Astrocyte (in vitro differentiated cells and primary cell): Measurements from ENCODE around the gene CLCF1. TPM values are rescaled to one million over a fixed set of nuclear protein-coding genes. Genes with fewer than 3 reads are reported as not detected.

Source experiments
- DNase-seq: peaks from one replicate; pipeline ENCODE4 v3.0.0-alpha.2; 2010; ENCODE audit warnings: low read depth
- FAIRE-seq: peaks from 2 replicates; lab custom pipeline; 2011; peaks lifted over from hg19 to GRCh38; lab: Jason Lieb, UNC
- H2AFZ ChIP-seq: 2 replicates; pipeline ENCODE4 v1.6.0; 2012; ENCODE audit warnings: low read depth, low read length, inconsistent platforms
- H3K27ac ChIP-seq: 2 replicates; pipeline ENCODE4 v1.5.1; 2011; ENCODE audit warnings: low read depth, low read length, inconsistent platforms
- H3K27me3 ChIP-seq: 2 replicates; pipeline ENCODE4 v1.6.0; 2011; ENCODE audit warnings: low read length, inconsistent platforms; ENCODE audit not compliant: insufficient read depth
- H3K36me3 ChIP-seq: 2 replicates; pipeline ENCODE4 v1.5.1; 2011; ENCODE audit warnings: low read length, inconsistent platforms; ENCODE audit not compliant: insufficient read depth
- H3K4me1 ChIP-seq: 2 replicates; pipeline ENCODE4 v1.5.1; 2011; ENCODE audit warnings: low read length, inconsistent platforms; ENCODE audit not compliant: insufficient read depth
- H3K4me2 ChIP-seq: 2 replicates; pipeline ENCODE4 v1.6.0; 2012; ENCODE audit warnings: low read length, inconsistent platforms
- H3K4me3 ChIP-seq: 2 replicates; pipeline ENCODE4 v1.5.1; 2011; ENCODE audit warnings: low read depth, mild to moderate bottlenecking, low read length, inconsistent platforms; ENCODE audit not compliant: insufficient read depth
- H3K79me2 ChIP-seq: 2 replicates; pipeline ENCODE4 v1.6.0; 2012; ENCODE audit warnings: mild to moderate bottlenecking, low read length, inconsistent platforms; ENCODE audit not compliant: insufficient read depth
- H3K9ac ChIP-seq: 2 replicates; pipeline ENCODE4 v1.6.0; 2012; ENCODE audit warnings: mild to moderate bottlenecking, low read length, inconsistent platforms
- H3K9me3 ChIP-seq: 2 replicates; pipeline ENCODE4 v1.5.1; 2012; ENCODE audit warnings: low read depth, mild to moderate bottlenecking, low read length, inconsistent platforms; ENCODE audit not compliant: insufficient read depth
- H4K20me1 ChIP-seq: 2 replicates; pipeline ENCODE4 v1.6.0; 2012; ENCODE audit warnings: low read length, inconsistent platforms; ENCODE audit not compliant: insufficient read depth
- H3K27ac Mint-ChIP-seq: one replicate; pipeline ENCODE4 v1.8.0; 2021; ENCODE audit warnings: mild to moderate bottlenecking, mixed read lengths; ENCODE audit not compliant: unreplicated experiment
- H3K27me3 Mint-ChIP-seq: one replicate; pipeline ENCODE4 v1.8.0; 2021; ENCODE audit warnings: low read depth, mixed read lengths; ENCODE audit not compliant: unreplicated experiment
- H3K36me3 Mint-ChIP-seq: one replicate; pipeline ENCODE4 v1.8.0; 2021; ENCODE audit warnings: low read depth, mixed read lengths; ENCODE audit not compliant: unreplicated experiment
- H3K4me1 Mint-ChIP-seq: one replicate; pipeline ENCODE4 v1.8.0; 2021; ENCODE audit warnings: low read depth, mixed read lengths; ENCODE audit not compliant: unreplicated experiment
- H3K4me3 Mint-ChIP-seq: one replicate; pipeline ENCODE4 v1.8.0; 2021; ENCODE audit warnings: mild to moderate bottlenecking, moderate library complexity, mixed read lengths; ENCODE audit not compliant: unreplicated experiment
- H3K9me3 Mint-ChIP-seq: one replicate; pipeline ENCODE4 v1.8.0; 2021; ENCODE audit warnings: mild to moderate bottlenecking, mixed read lengths; ENCODE audit not compliant: unreplicated experiment
- EZH2 ChIP-seq: IDR thresholded peaks from 2 replicates; pipeline ENCODE4 v1.6.1; 2012; ENCODE audit warnings: mild to moderate bottlenecking, low read length, inconsistent platforms; ENCODE audit not compliant: insufficient read depth
- total RNA-seq: library from RNA; stranded (reverse); gene quantifications from 2 replicates; pipeline ENCODE4 v1.2.1, GENCODE V29; 2021
- TF ChIP-seq, protein P1 (sequence below): IDR thresholded peaks from 2 replicates; pipeline ENCODE4 v1.5.1; 2011; ENCODE audit warnings: low read depth, mild to moderate bottlenecking, inconsistent platforms, low read length, moderate library complexity; ENCODE audit not compliant: insufficient read depth

The CLCF1 gene
- total RNA-seq, 1 donor from 2014 or later: 17.6 TPM

DNA sequence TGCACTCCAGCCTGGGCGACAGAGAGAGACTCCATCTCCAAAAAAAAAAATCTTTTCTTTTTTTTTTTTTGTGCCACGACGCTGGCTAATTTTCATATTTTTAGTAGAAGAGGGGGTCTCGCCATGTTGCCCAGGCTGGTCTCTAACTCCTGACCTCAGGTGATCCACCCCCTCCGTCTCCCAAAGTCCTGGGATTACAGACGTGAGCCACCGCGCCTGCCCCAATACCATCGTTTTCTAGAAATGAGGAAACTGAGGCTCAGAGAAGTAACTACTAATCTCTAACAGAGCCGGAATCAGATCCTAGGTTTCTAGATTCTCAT is 56.6 kb downstream of the CLCF1 start:
- Histone ChIP-seq H3K4me3 (peak overlapping the region; percentile 86), H3K4me1 (peaks cover 5% of the 10 kb centered on the region), H2AFZ (peak overlapping the region; percentile 93), H3K9ac (peak overlapping the region; percentile 83), H3K9me3 (no peaks in the 10 kb centered on the region), H3K79me2 (no peaks in the 10 kb centered on the region), H3K27ac (peak overlapping the region; percentile 76), H3K4me2 (peak overlapping the region; percentile 97), H3K27me3 (no peaks in the 10 kb centered on the region), H4K20me1 (no peaks in the 10 kb centered on the region), H3K36me3 (no peaks in the 10 kb centered on the region)
- DNase-seq (no peak), FAIRE-seq (no peak)
- H3K36me3 Mint-ChIP-seq: peaks cover 5% of the 10 kb centered on the region
- H3K27ac Mint-ChIP-seq: peak overlapping the region; percentile 77
- peaks cover 5% of the 10 kb centered on the region for H3K27me3 Mint-ChIP-seq
- TF ChIP-seq, protein P1, sequence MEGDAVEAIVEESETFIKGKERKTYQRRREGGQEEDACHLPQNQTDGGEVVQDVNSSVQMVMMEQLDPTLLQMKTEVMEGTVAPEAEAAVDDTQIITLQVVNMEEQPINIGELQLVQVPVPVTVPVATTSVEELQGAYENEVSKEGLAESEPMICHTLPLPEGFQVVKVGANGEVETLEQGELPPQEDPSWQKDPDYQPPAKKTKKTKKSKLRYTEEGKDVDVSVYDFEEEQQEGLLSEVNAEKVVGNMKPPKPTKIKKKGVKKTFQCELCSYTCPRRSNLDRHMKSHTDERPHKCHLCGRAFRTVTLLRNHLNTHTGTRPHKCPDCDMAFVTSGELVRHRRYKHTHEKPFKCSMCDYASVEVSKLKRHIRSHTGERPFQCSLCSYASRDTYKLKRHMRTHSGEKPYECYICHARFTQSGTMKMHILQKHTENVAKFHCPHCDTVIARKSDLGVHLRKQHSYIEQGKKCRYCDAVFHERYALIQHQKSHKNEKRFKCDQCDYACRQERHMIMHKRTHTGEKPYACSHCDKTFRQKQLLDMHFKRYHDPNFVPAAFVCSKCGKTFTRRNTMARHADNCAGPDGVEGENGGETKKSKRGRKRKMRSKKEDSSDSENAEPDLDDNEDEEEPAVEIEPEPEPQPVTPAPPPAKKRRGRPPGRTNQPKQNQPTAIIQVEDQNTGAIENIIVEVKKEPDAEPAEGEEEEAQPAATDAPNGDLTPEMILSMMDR: no peak
- TF ChIP-seq EZH2: no peak
- no peaks in the 10 kb centered on the region for H3K9me3 Mint-ChIP-seq
- H3K4me1 Mint-ChIP-seq: no peaks in the 10 kb centered on the region
- peak overlapping the region; percentile 97 for H3K4me3 Mint-ChIP-seq

DNA sequence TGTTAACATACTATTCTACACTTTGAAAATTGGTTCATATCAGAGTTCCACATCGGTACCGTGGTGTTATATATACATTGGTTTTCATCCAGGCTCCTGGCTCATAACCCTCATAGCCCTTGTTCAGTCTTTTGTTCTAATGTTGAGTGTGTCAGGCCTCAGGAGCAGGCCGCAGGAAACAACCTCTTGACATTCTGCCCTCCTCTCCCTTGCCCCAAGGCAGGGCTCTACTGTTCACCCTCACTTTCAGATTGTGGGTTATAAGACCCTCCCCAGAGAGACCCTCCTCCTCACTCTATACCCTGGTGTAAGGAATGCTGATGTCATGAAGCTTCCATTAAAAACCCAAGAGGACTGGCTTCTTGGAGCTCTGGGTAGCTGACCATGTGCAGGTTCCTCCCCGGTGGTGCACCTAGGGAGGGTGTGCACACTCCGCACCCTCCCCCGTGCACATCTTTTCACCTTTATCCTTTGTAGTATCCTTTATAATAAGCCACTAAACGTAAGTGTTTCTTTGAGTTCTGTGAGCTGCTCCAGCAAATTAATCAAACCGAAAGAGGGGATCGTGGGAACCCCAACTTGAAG is 58.0 kb downstream of the CLCF1 start:
- Histone ChIP-seq H3K4me3 (no peak overlapping the region), H4K20me1 (no peaks in the 10 kb centered on the region), H3K27me3 (no peaks in the 10 kb centered on the region), H3K36me3 (no peaks in the 10 kb centered on the region), H2AFZ (no peak overlapping the region), H3K9me3 (no peaks in the 10 kb centered on the region), H3K79me2 (no peaks in the 10 kb centered on the region), H3K27ac (no peak overlapping the region), H3K4me1 (peaks cover 5% of the 10 kb centered on the region), H3K9ac (no peak overlapping the region), H3K4me2 (no peak overlapping the region)
- no peak for DNase-seq
- H3K4me1 Mint-ChIP-seq: no peaks in the 10 kb centered on the region
- FAIRE-seq: no peak
- peaks cover 1% of the 10 kb centered on the region for H3K36me3 Mint-ChIP-seq
- H3K27me3 Mint-ChIP-seq: peaks cover 4% of the 10 kb centered on the region
- no peaks in the 10 kb centered on the region for H3K9me3 Mint-ChIP-seq
- peak overlapping the region; percentile 34 for H3K4me3 Mint-ChIP-seq
- TF ChIP-seq, protein P1: no peak
- no peak for TF ChIP-seq EZH2
- no peak overlapping the region for H3K27ac Mint-ChIP-seq

DNA sequence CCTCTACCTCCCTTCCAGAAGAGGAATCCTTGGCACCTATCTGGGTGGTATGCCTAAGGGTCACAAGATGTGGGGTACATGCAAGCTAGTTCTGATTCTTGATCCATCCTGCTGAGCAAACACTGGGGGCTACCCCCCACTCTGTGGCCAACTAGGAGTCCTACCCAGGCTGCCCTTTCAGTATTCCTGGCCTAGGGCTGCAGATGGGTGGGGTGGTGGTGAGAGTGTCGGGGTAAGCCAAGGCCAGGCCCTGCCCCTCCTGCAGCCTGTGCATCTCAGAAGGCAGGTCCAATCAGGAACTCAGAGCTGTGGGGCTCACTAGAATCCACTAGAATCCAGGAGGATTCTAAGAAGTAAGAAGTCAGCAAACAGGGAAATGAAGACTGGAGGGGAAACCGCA is 59.2 kb downstream of the CLCF1 start:
- Histone ChIP-seq H2AFZ (no peak overlapping the region), H3K27me3 (no peaks in the 10 kb centered on the region), H4K20me1 (no peaks in the 10 kb centered on the region), H3K4me2 (no peak overlapping the region), H3K4me3 (no peak overlapping the region), H3K36me3 (no peaks in the 10 kb centered on the region), H3K4me1 (peaks cover 5% of the 10 kb centered on the region), H3K9me3 (no peaks in the 10 kb centered on the region), H3K9ac (no peak overlapping the region), H3K27ac (no peak overlapping the region), H3K79me2 (no peaks in the 10 kb centered on the region)
- TF ChIP-seq EZH2: no peak
- TF ChIP-seq, protein P1: no peak
- Mint-ChIP-seq H3K9me3 (no peaks in the 10 kb centered on the region), H3K36me3 (peaks cover 3% of the 10 kb centered on the region), H3K4me1 (no peaks in the 10 kb centered on the region), H3K4me3 (no peak overlapping the region), H3K27ac (no peak overlapping the region), H3K27me3 (peaks cover 3% of the 10 kb centered on the region)
- DNase-seq: no peak
- FAIRE-seq: no peak
